HG03460 (cell line): ENCODE results near the gene NHS.

Experiments used
- ATAC-seq: cut with Tn5 transposase; IDR thresholded peaks from one replicate; pipeline ENCODE4 v1.9.1; 2021; ENCODE audit not compliant: unreplicated experiment

The NHS gene

GRCh38 chrX:17718649-17719165 lies 343.7 kb downstream of the NHS start:
- no peak for ATAC-seq

GRCh38 chrX:17719711-17720110 lies 344.7 kb downstream of the NHS start:
- ATAC-seq: no peak

GRCh38 chrX:17721715-17722114 lies 346.7 kb downstream of the NHS start:
- ATAC-seq: no peak

GRCh38 chrX:17725181-17725580 lies 350.2 kb downstream of the NHS start:
- no peak for ATAC-seq

DNA sequence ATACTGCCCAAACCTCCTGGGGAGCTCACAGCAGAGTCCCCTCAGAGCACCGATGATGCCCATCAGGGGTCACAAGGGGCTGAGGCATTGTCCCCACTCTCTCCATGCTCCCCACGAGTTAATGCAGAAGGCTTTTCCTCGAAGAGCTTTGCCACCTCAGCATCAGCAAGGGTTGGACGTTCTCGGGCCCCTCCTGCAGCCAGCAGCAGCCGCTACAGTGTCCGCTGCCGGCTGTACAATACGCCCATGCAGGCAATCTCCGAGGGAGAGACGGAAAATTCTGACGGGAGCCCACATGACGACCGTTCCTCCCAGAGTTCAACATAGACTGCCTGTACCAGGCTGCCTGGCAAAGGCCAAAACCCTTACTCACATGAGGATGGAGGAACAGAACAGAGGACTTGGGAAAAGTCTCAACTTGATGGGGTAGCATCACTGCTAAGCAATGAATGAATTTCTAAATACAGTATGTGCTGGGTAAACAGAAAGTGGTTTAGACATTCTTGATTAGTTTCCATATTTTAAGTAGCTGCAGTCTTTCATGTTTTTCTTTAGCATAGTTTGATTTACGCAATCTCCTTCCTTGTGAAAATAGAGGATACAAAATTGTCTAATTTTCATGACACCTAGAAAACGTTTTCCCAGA lies 357.3 kb downstream of the NHS start:
- no peak for ATAC-seq

DNA sequence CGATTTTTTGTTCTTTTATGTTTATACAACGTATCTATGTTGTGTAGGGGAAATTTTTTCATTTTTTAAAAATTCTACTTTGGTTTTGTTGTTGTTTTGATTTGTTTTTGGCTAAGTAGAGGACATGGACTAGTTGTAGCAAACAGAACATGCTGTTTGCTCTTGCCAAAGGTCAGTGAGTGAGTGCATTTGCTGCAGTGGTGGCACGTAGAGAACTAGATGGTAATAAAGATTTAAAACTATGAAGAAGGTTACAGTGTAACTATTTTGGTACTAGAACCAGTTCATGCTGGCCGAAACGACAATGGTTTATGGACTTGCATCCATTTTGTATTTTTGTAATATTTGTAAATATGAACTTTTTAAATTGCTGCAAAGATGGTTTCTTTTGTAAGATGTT lies 360.4 kb downstream of the NHS start:
- no peak for ATAC-seq

- ATAC-seq: no peak
Measured at GRCh38 chrX:17736478-17736855, 361.5 kb downstream of the NHS start.

- peak; percentile 66 for ATAC-seq
Measured at GRCh38 chrX:17736856-17737709, 362.1 kb downstream of the NHS start, which contains the start of gene SCML1. TSS of gene SCML1 (plus strand) at chrX:17737493. CDS start at chrX:17744187, 6,694 bp downstream.

DNA sequence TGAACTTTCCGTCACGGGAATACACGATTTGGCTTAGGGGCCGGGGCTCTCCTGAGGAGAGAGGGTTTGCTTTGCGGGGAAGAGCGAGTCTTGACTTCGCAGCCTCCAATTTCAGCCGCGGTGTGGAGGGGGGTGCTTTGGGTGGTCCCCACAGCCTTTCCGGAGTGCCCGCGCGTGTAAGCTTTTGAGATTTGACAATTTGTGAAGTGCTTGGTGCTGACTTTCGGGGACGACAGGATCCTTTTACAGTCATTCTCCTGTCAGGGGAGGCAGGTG lies 362.6 kb downstream of the NHS start:
- ATAC-seq: no peak

DNA sequence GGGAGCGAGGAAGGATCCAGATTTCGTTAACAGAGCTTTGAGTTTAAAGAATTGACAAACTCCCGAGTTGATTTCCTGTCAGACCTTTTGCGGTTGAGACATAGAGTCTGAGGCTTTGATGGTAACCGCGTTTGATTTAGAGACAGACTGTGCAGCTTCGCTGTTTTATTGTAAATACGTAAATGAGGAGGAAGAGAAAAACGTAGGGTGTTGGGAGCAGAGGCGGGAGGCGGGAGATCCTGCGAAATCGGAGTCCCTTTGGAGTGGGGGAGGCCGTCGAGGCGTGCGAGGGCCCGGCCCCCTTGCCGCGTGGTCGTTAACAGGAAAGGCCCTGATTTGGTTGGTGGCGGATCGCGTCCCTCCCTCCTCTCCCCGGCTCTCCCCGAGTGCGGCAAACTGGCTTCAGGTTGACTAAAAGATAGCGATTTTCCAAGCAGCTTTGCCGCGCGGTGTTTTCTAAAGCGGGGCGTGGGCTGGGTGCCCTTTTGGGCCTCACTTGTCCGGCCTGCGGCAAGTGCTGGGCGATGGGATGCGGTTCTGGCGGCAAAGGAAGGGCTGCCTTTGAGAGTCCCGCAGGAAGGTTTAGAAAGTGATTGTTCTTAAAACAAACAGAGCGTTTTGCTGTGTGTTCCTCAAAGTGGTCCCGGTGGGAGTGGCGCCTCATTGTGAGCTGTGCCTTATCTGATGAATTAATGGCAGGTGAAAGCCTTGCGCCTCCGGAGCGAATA lies 363.1 kb downstream of the NHS start:
- no peak for ATAC-seq

DNA sequence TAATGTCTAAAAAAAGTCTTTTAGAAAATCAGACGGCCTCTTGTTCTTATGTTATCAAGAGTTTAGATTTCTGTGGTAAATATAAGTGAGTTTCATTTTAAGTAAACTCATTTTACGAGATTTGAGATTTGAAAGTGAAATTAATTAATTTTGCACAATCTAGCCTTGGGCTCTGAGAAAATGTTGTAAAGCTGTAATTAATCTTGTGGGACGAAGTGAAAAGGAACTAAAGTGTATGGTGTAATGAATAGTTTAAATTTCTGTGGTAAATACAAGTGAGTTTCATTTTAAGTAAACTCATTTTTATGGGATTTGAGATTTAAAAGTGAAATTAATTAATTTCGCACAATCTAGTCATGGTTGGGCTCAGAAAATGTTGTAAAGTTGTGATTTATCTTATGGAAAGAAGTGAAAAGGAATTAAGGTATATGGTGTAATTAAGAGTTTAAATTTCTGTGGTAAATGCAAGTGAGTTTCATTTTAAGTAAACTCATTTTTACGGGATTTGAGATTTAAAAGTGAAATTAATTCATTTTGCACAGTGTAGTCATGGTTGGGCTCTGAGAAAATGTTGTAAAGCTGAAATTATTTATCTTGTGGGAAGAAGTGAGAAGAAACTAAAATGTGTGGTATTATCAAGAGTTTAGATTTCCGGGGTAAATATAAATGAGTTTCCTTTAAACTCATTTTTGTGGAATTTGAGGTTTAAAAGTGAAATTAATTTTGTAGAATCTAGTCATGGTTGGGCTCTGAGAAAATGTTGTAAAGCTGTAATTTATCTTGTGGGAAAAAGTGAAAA lies 363.9 kb downstream of the NHS start:
- no peak for ATAC-seq

- no peak for ATAC-seq
Measured at GRCh38 chrX:17740137-17741122, 365.4 kb downstream of the NHS start.

GRCh38 chrX:17741123-17741511 lies 366.1 kb downstream of the NHS start:
- no peak for ATAC-seq

DNA sequence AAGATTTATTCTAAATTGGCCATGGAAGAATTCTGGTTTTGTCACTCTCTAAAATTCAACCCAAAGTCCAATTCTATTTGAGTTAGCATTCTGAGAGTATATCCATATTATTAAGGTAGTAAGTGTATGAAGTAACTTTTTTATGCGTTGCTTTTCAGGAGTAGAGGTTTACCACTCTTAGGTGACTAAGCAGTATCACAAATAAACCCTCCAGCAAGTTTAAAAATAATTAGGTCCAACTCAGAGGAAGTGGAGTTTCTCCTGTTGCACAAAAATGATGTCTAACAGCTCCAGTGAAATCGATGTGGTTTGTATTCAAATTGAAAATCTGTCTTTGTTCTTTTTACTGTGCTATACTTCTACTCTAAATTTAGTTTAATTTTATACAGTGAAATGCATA lies 368.9 kb downstream of the NHS start:
- no peak for ATAC-seq

DNA sequence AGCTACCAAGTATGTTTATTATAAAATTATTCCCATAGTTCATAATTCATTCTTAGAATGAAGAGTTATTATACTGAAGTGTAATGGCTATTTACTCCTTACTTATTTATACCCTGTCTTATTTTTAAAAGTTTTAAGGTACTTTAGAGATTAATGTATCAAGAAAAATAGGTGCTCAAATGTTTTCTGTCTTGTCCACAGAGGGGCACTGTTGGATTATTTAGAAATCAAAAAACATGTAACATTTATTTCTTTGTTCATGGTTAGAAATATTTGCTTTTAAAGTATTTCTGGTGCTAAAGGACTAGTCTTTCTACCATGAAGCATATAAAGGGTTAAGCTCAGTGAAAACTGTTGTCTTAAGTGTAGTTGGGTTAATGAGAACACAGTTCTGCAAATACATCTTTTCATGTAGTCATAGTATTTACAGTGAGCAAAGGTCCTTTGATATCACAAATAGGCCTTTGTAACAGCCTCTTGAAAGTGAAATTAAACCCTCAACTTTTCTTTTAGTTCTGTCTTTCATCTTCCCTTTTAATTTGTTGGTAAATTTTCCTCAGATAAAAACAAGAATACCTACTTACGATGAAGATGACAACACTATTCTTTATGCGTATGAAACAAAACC lies 370.0 kb downstream of the NHS start:
- ATAC-seq: no peak

- no peak for ATAC-seq
Measured at GRCh38 chrX:17747692-17748091, 372.7 kb downstream of the NHS start.

- no peak for ATAC-seq
Measured at GRCh38 chrX:17748684-17749083, 373.7 kb downstream of the NHS start.

- ATAC-seq: no peak
Measured at GRCh38 chrX:17750436-17750835, 375.4 kb downstream of the NHS start.

GRCh38 chrX:17758382-17758781 lies 383.4 kb downstream of the NHS start:
- ATAC-seq: peak; percentile 87
